Upper lobe of left lung (tissue), 6 donors: ENCODE data around the gene EML1. TPM values are rescaled to one million over a fixed set of nuclear protein-coding genes. Genes with fewer than 3 reads are reported as not detected.

ENCODE experiments used
- ATAC-seq, 2 donors: fragments of 200-7000 bp; cut with Tn5 transposase; one replicate each; pipeline ENCODE4 v1.9.1; 2022; ENCODE audit warnings: mild to moderate bottlenecking in 2 of 2, moderate library complexity in 2 of 2; ENCODE audit not compliant: low FRiP score in 2 of 2
- DNase-seq, 2 donors: peaks; one replicate each; pipeline ENCODE4 v3.0.0-alpha.2; 2019 to 2020
- H3K27ac ChIP-seq, 4 donors: fragments of 200-600 bp; sonication (generic); one replicate each; pipeline ENCODE4 v1.5.1; 2016 to 2019
- H3K27me3 ChIP-seq, 4 donors: fragments of 200-600 bp; sonication (generic); one replicate each; pipeline ENCODE4 v1.5.1; 2017 to 2019
- H3K36me3 ChIP-seq, 4 donors: fragments of 200-600 bp; sonication (generic); one replicate each; pipeline ENCODE4 v1.5.1; 2016 to 2019
- H3K4me1 ChIP-seq, 4 donors: fragments of 200-600 bp; sonication (generic); one replicate each; pipeline ENCODE4 v1.5.1; 2018 to 2019
- H3K4me3 ChIP-seq, 4 donors: fragments of 200-600 bp; sonication (generic); one replicate each; pipeline ENCODE4 v1.5.1; 2017 to 2019; ENCODE audit warnings: mild to moderate bottlenecking in 2 of 4, moderate library complexity in 1 of 4
- H3K9me3 ChIP-seq, 4 donors: fragments of 200-600 bp; sonication (generic); one replicate each; pipeline ENCODE4 v1.5.1; 2018 to 2019
- EP300 ChIP-seq, 4 donors: sonication (generic); formaldehyde crosslinking; IDR thresholded peaks; one replicate each; pipeline ENCODE4 v1.5.1; 2017; ENCODE audit warnings: antibody characterized with exemption in 4 of 4, control low read depth in 2 of 4
- POLR2A ChIP-seq, 4 donors: fragments of 450-650 bp; IDR thresholded peaks; one replicate each; pipeline ENCODE4 v1.5.1; 2016 to 2017; ENCODE audit warnings: antibody characterized with exemption in 4 of 4, mild to moderate bottlenecking in 2 of 4
- POLR2AphosphoS5 ChIP-seq, 2 donors: sonication (generic); formaldehyde crosslinking; IDR thresholded peaks; one replicate each; pipeline ENCODE4 v1.5.1; 2017; ENCODE audit warnings: antibody characterized with exemption in 2 of 2
- WGBS, 2 donors: methylation state at CpG; one replicate each; pipeline ENCODE4 v1.1.5; 2017 to 2018; 5-methylcytosine and 5-hydroxymethylcytosine counted together
- total RNA-seq, 6 donors: library from RNA; depleted of rRNA in 4 of 6; stranded (reverse); fragments of >200 nt in 4 of 6; gene quantifications; one replicate each; pipeline versions ENCODE4 v1.1.0 to v1.2.1, GENCODE V29; 2016 to 2021
- TF ChIP-seq, protein P1 (sequence below), 6 experiments: fragments of 450-650 bp in 4 of 6; fragments of 200-600 bp in 2 of 6; sonication (generic) in 2 of 6; IDR thresholded peaks; one replicate each; pipeline ENCODE4 v1.5.1; 2016 to 2019; ENCODE audit warnings: antibody characterized with exemption in 6 of 6
- donor health status: DM: no; HTN: no; CAD: no; lungs with moderate emphysema.
- donor health status: DM: no; HTN: yes; CAD: no; lungs with severe emphysema.

Gene EML1
- total RNA-seq, 6 donors from 2014 or later: 22.2 to 55.5 (median 36.4) TPM

DNA sequence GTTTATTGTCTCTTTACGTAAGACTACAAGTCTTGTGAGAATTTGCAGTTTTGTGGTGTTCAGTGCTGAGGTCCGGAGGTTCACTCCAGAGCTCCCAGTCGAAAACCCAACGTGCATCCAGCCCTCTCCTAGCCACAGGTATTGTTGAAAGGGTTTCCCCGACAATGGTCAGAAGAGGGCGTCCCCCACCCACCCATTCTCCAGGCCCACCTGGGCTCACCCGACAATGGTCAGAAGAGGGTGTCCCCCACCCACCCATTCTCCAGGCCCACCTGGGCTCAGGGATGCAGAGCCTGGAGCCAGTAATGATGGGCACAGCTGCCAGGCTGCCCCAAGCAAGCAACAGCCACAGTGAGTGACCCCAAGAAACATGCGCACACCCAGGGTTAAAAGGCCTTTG lies 145.2 kb downstream of the EML1 start:
- peaks cover 4 to 84% (median 41%) of the 10 kb centered on the region in 4 donors for H3K36me3 ChIP-seq
- no peak overlapping the region for H3K4me3 ChIP-seq
- TF ChIP-seq, protein P1, sequence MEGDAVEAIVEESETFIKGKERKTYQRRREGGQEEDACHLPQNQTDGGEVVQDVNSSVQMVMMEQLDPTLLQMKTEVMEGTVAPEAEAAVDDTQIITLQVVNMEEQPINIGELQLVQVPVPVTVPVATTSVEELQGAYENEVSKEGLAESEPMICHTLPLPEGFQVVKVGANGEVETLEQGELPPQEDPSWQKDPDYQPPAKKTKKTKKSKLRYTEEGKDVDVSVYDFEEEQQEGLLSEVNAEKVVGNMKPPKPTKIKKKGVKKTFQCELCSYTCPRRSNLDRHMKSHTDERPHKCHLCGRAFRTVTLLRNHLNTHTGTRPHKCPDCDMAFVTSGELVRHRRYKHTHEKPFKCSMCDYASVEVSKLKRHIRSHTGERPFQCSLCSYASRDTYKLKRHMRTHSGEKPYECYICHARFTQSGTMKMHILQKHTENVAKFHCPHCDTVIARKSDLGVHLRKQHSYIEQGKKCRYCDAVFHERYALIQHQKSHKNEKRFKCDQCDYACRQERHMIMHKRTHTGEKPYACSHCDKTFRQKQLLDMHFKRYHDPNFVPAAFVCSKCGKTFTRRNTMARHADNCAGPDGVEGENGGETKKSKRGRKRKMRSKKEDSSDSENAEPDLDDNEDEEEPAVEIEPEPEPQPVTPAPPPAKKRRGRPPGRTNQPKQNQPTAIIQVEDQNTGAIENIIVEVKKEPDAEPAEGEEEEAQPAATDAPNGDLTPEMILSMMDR (IDR thresholded peaks at IDR 0.05): no peak
- TF ChIP-seq EP300 (IDR thresholded peaks at IDR 0.05) (no peak), POLR2A (IDR thresholded peaks at IDR 0.05) (no peak), POLR2AphosphoS5 (IDR thresholded peaks at IDR 0.05) (no peak)
- H3K27ac ChIP-seq: no peak overlapping the region
- ATAC-seq (no peak), DNase-seq (no peak)
- WGBS, 2 donors: 92% methylated on average over 4 to 8 of the region's 8 CpGs
- no peaks in the 10 kb centered on the region for H3K27me3 ChIP-seq
- no peaks in the 10 kb centered on the region for H3K4me1 ChIP-seq
- H3K9me3 ChIP-seq: no peaks in the 10 kb centered on the region

DNA sequence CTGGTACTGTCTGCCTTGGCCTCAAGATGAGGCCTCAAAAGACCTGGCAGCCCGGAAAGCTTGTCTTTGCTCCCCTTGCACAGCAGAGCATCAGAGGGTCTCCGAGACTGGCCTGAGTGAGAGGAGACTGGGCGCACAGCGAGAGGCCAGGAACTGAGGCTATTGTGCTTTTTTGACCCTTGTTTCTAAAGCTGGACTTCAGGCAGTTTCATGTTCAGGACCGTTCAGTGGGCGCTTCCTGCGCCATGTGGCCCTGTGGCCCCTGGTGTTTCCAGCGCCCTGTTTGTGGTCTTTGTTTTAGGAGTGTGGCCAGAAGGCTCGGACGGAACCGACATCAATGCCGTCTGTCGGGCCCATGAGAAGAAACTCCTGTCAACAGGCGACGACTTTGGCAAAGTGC lies 145.7 kb downstream of the EML1 start:
- Histone ChIP-seq H3K4me3 (no peak overlapping the region), H3K27me3 (no peaks in the 10 kb centered on the region), H3K27ac (no peak overlapping the region), H3K4me1 (no peaks in the 10 kb centered on the region), H3K36me3 (peaks cover 4 to 84% (median 41%) of the 10 kb centered on the region in 4 donors), H3K9me3 (no peaks in the 10 kb centered on the region)
- 95 to 96% methylated on average over 12 to 15 of the region's 15 CpGs for WGBS, 2 donors
- no peak for ATAC-seq
- TF ChIP-seq POLR2A (IDR thresholded peaks at IDR 0.05) (no peak), EP300 (IDR thresholded peaks at IDR 0.05) (no peak), POLR2AphosphoS5 (IDR thresholded peaks at IDR 0.05) (no peak)
- TF ChIP-seq, protein P1 (IDR thresholded peaks at IDR 0.05): no peak
- DNase-seq: no peak

DNA sequence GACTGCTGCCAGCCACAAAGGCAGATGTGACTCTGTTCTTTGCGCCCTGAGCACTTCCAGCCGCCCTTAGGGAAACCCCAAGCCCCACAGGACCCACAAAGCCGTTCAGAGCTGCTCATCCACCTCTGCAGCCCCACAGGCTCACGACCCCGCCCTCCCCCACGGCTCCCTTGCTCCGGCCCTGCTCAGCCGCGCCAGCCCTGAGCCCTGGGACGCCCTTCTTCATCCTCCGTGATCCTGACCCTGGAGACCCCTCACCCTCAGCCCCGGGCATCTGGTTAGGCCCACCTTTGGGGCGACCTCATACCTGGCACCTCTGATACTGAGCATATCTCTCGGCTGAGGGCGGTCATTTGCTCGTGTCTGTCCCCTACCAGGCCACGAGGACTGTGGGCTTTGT lies 146.2 kb downstream of the EML1 start:
- Histone ChIP-seq H3K36me3 (peaks cover 4 to 82% (median 41%) of the 10 kb centered on the region in 4 donors), H3K9me3 (no peaks in the 10 kb centered on the region), H3K27me3 (no peaks in the 10 kb centered on the region), H3K4me3 (no peak overlapping the region), H3K27ac (no peak overlapping the region), H3K4me1 (no peaks in the 10 kb centered on the region)
- 92 to 93% methylated on average over 16 to 17 of the region's 17 CpGs for WGBS, 2 donors
- TF ChIP-seq EP300 (IDR thresholded peaks at IDR 0.05) (no peak), POLR2AphosphoS5 (IDR thresholded peaks at IDR 0.05) (no peak), POLR2A (IDR thresholded peaks at IDR 0.05) (no peak)
- TF ChIP-seq, protein P1 (IDR thresholded peaks at IDR 0.05): no peak
- ATAC-seq: peak in 1 of 2 donors; percentile 8
- peak in 1 of 2 donors; percentile 65 for DNase-seq

DNA sequence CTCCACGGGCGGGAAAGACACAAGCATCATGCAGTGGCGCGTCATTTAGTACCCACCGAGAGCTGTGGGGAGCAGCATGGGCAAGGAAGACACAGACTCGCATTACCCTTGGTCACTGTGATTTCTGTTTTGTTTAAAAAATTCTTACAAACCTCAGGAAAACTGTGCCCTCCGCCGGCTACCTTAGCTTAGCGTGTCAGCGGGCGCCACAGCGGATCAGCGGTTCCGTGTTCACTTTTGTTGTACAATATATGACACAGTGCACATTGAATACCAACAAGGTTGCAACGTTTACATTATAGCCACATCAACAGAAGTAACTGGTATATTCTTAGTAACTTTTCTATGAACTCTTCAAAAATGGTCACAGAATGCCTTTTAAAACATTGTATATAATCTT lies 146.9 kb downstream of the EML1 start:
- Histone ChIP-seq H3K27me3 (no peaks in the 10 kb centered on the region), H3K9me3 (no peaks in the 10 kb centered on the region), H3K4me1 (no peaks in the 10 kb centered on the region), H3K27ac (no peak overlapping the region), H3K36me3 (peaks cover 4 to 76% (median 41%) of the 10 kb centered on the region in 4 donors), H3K4me3 (no peak overlapping the region)
- 96% methylated on average over 15 of the region's 15 CpGs for WGBS, 2 donors
- TF ChIP-seq EP300 (IDR thresholded peaks at IDR 0.05): no peak
- no peak for TF ChIP-seq POLR2AphosphoS5 (IDR thresholded peaks at IDR 0.05)
- no peak for TF ChIP-seq POLR2A (IDR thresholded peaks at IDR 0.05)
- TF ChIP-seq, protein P1 (IDR thresholded peaks at IDR 0.05): no peak
- ATAC-seq: no peak
- no peak for DNase-seq

DNA sequence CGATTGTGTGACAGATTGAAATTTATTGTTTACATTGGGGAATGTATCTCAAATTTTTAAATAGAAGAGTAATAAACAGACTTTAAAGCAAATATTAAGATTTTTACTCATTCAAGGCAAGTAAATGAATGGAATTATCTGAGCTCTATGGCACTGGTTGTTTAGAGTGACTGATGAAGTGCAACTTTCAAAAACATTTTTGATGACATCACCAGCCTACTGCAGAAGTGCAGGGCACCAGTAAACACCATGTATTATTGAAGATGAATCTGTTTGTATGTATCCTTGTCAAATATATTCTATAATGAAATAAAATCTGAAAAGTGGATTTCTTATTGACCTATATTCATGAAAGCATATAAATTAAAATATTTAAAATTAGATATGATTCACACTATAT lies 148.0 kb downstream of the EML1 start:
- H3K27ac ChIP-seq: no peak overlapping the region
- H3K4me1 ChIP-seq: peaks cover 0 to under 1% (median 0%) of the 10 kb centered on the region in 4 donors
- ATAC-seq: no peak
- TF ChIP-seq POLR2A (IDR thresholded peaks at IDR 0.05) (no peak), POLR2AphosphoS5 (IDR thresholded peaks at IDR 0.05) (no peak), EP300 (IDR thresholded peaks at IDR 0.05) (no peak)
- TF ChIP-seq, protein P1 (IDR thresholded peaks at IDR 0.05): no peak
- H3K36me3 ChIP-seq: peaks cover 4 to 69% (median 39%) of the 10 kb centered on the region in 4 donors
- no peaks in the 10 kb centered on the region for H3K27me3 ChIP-seq
- WGBS, 2 donors: 43 to 86% methylated on average over 1 of the region's 1 CpG
- no peaks in the 10 kb centered on the region for H3K9me3 ChIP-seq
- no peak overlapping the region for H3K4me3 ChIP-seq
- DNase-seq: no peak
